ENCODE results near the gene HTR3C.
"Not testable (repeated sequence)": the region's sequence is repeated elsewhere in the genome, so short reads cannot be mapped to it uniquely, and the experiment has no call there.

HTR3C gene, protein sequence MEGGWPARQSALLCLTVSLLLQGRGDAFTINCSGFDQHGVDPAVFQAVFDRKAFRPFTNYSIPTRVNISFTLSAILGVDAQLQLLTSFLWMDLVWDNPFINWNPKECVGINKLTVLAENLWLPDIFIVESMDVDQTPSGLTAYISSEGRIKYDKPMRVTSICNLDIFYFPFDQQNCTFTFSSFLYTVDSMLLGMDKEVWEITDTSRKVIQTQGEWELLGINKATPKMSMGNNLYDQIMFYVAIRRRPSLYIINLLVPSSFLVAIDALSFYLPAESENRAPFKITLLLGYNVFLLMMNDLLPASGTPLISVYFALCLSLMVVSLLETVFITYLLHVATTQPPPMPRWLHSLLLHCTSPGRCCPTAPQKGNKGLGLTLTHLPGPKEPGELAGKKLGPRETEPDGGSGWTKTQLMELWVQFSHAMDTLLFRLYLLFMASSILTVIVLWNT

DNA sequence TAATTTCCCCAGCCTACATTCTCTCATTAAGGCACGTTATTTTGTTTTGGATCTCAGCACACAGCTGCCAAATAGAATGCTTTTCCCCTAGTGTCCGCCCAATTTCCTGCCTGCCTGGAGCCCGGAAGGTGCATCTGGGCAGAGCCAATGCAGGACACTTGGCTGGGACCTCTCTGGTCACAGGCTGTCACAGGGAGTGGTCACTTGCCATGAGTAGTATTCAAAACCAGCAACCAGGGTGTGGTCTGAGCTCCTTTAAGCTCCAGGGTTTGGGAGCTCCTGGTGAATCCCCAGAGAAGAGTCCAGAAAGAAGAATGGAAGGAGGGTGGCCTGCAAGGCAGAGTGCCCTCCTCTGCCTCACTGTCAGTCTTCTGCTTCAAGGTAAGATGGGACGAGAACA lies at the start of gene HTR3C:
HTR3C (plus strand) TSS at position 281 of the 400 bp plus-strand sequence; CDS start at position 315, 34 bp downstream.
- DNase-seq (ENCODE audit: low read depth in 2 of 2): no peak

- DNase-seq (ENCODE audit: low read depth in 2 of 2): no peak
These were observed 49.5 kb upstream of the HTR3C start for GRCh38 chr3:184003187-184003967.

- DNase-seq (ENCODE audit: low read depth in 2 of 2): no peak
These were observed 48.4 kb upstream of the HTR3C start for GRCh38 chr3:184004476-184004875.

DNA sequence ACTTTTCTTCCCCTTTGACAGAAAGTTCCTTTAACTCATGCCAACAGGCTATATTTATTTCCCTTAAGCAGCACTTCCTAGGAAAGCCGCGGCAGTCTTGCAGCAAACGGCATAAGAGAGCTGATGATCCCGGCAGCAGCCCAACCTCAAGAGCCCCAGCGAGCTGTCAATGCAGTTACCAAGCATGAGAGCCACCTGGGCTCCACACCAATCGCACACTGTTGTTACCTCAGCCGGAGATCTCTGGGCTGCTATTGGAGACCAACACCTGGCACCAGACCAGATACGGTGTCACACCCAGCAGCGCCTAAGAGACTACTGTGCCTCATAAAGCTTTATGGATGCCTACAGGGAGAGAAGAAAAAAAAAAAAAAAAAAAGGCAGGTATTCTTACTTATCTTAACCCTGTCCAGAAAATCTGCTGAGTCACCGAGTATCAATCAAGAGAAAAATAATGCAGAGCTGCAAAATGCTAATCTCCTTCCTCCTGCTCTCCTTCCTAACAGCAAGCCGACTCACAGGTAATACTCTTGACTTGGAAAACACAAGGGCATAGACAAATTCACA lies 46.8 kb upstream of the HTR3C start:
- DNase-seq (ENCODE audit: low read depth in 2 of 2): no peak

DNA sequence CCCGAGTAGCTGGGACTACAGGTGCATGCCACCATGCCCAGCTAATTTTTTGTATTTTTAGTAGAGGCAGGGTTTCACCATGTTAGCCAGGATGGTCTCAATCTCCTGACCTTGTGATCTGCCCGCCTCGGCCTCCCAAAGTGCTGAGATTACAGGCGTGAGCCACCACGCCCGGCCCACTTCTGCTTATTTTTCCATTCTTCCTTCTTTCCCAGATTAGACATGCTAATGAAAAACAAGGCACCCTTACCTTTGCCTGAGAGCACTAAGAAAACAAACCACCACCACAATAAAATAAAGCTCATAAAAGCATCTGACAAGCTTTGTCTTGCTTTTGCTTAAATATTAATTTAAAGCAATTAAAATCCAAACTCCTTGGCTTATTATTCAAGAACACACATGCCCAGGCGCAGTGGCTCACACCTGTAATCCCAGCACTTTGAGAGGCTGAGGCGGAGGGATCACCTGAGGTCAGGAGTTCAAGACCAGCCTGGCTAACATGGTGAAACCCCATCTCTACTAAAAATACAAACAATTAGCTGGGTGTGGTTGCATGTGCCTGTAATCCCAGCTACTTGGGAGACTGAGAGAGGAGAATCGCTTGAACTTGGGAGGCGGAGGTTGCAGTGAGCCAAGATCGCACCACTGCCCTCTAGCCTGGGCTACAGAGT lies 45.6 kb upstream of the HTR3C start:
- DNase-seq (ENCODE audit: low read depth in 2 of 2): not testable (repeated sequence)

DNA sequence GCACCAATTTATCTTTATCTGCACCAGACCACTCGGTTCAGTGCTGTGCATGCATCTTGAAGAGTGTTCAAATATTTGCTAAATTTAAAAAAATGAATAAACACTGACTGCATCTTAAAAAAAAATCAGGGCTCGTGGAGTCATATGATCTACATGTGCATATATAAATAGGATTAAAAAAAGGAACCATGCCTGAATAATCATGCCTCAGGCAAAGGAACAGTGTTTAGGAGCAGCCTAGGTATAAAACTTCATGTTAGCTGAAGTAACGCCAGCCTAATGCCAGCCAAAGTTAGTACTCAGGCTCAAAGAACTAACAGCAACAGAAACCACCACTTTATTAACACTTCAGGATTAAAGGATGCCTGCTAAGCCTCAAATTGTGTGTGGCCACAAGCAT lies 44.7 kb upstream of the HTR3C start:
- no peak for DNase-seq (ENCODE audit: low read depth in 2 of 2)

GRCh38 chr3:184011230-184011876 lies 41.5 kb upstream of the HTR3C start:
- DNase-seq (ENCODE audit: low read depth in 2 of 2): no peak

DNA sequence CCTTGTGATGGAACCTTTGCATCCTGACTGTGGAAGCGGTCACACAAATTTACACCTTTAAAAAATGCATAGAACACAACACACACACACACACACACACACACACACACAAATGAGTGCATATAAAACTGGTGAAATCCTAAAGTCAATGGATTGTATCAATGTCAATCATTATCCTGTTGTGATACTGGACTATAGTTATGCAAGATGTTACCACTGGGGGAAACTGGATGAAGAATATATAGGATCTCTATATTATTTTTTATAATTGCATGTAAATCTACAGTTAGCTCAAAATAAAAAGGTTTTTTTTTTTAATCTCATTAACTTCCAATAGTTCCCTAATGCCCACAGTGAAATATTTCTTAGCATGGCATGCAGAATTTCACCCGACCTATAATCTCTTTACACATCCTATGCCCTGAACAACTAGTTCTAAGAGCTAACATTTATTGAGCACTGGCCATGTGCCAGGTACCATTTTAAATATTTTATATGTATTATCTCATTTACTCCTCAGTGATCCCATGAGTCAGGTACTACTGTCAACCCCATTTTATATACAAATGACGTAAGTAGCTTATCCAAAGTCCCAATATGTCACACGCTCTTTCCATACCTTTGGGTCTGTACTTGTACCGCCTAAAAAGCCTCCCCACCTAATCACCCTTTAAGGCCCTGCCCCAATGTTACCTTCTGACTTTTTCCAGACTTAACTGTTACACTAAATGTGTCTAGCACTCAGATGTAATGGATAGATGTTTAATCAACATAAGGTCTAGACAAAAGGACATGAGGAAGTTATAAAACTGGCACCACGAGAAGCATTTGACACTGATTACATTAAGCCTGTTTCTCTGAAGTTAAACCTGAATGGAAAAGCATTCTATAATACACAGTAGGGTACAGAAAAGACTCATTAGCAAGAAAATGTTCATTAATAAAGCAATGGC lies 40.6 kb upstream of the HTR3C start:
- no peak for DNase-seq (ENCODE audit: low read depth in 2 of 2)

DNA sequence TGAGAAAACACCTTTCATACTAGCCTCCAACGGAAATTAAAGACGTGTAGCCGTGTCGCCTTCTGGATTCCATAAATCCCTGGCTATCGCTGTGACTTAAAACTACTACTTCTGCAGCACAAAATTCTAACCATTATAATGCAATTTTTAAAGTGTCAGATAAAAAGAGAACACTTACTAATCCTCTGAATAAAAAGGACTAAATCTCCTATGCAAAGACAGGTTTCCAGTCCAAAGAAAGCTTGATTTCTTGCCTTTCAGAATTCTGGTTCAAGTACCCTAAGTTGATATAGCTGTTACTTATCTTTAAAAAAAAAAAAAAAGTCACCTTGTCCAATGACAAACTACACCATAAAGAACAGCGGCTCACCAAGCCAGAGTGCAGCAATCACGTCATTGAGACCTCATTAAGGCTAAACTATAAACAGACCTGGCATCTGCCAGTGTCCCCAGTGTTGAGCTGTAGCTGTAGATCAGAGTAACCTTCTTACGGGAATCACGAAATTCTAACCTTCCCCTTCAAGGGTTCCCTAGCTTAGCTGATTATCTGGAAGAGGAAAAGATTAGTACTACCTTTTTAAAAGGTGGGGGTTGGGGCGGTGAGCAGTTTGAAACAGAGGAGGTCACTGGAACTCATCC lies 37.3 kb upstream of the HTR3C start:
- no peak for DNase-seq (ENCODE audit: low read depth in 2 of 2)

- DNase-seq (ENCODE audit: low read depth in 2 of 2): no peak
These were observed 36.7 kb upstream of the HTR3C start for GRCh38 chr3:184016169-184016570.

- DNase-seq (ENCODE audit: low read depth in 2 of 2): peak in 1 of 2 donors; percentile 33
These were observed 35.8 kb upstream of the HTR3C start for GRCh38 chr3:184016811-184017671.

- peak; percentile 71 to 78 for DNase-seq (ENCODE audit: low read depth in 2 of 2)
These were observed 35.0 kb upstream of the HTR3C start, which contains the start of gene ABCC5 for GRCh38 chr3:184017672-184018423. Gene ABCC5 (minus strand): TSS chr3:184017884. CDS start chr3:184014392, 3,492 bp downstream.

DNA sequence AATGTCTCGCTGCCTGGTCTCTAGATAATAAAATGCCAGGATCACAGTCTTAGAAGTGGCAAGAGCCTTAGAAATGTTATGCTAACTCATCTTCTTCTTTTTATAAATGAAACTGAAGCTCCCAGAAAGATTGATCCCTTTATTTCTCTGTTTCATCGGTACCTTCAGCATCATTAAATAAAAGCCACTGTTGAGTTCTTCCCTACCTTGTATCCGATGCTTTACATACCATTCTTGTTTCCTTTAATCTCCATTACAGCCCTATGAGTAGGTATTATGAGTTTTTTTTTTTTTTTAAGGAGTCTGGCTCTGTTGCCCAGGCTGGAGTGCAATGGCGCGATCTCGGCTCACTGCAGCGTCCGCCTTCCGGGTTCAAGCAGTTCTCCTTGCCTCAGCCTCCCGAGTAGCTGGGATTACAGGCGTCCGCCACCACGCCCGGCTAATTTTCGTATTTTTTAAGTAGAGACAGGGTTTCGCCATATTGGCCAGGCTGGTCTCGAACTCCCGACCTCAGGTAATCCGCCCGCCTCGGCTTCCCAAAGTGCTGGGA lies 34.3 kb upstream of the HTR3C start:
- DNase-seq (ENCODE audit: low read depth in 2 of 2): no peak

DNA sequence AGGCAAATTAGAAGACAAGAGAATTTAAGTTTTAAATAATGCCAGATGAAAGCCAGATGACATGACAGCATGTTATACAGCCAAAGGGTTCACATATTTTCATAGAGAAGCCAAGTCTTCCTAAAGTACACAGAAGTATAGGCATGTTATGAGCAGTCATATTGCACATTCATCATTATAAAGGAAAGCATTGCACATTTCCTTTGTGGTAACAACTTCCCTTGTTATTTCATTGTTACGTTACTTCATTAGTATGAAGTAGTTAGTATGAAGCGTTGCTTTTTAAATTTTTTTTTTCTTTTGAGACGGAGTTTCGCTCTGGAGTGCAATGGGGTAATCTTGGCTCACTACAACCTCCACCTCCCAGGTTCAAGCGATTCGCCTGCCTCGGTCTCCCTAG lies 30.5 kb upstream of the HTR3C start:
- no peak for DNase-seq (ENCODE audit: low read depth in 2 of 2)

- DNase-seq (ENCODE audit: low read depth in 2 of 2): not testable (repeated sequence)
These were observed 27.6 kb upstream of the HTR3C start for GRCh38 chr3:184025256-184025655.

DNA sequence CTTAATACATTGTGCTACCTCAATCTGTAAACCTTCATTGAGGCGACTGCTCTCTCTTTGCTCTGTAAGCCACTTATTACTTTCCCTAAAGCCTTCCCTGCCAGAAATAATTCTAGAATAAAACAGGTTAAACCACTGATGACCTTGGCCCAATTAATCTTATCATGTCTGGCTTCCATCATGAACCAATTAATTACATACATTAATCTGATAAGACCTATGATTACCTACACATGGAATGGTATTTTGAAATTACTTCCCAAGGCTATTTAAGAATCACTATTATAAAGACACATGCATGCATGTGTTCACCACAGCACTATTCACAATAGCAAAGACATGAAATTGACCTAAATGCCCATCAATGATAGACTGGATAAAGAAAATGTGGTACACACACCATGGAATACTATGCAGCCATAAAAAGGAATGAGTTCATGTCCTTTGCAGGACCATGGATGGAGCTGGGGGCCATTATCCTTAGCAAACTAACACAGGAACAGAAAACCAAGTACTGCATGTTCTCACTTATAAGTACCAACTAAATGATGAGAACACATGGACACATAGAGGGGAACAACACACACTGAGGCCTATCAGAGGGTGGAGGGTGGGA lies 24.5 kb upstream of the HTR3C start:
- DNase-seq (ENCODE audit: low read depth in 2 of 2): not testable (repeated sequence)

- no peak for DNase-seq (ENCODE audit: low read depth in 2 of 2)
These were observed 23.4 kb upstream of the HTR3C start for GRCh38 chr3:184029443-184029842.

Measured in stimulated activated CD8-positive, alpha-beta memory T cell treated with anti-CD3 and anti-CD28 coated beads, Interleukin-7, amount 100 ng/mL, for 4 hours (primary cell).